Karpas-422 (cell line): Measurements from ENCODE around the gene OSBPL2. TPM values are rescaled to one million over a fixed set of nuclear protein-coding genes. Genes with fewer than 3 reads are reported as not detected.

Source experiments
- DNase-seq: peaks from one replicate; pipeline ENCODE4 v3.0.0-alpha.2; 2015
- H2AFZ ChIP-seq: fragments of 200-600 bp; sonication (generic); 2 replicates; pipeline ENCODE4 v1.6.1; 2014; ENCODE audit warnings: antibody characterized with exemption, low read length, mixed read lengths
- H3K27ac ChIP-seq: fragments of 200-600 bp; sonication (generic); 2 replicates; pipeline ENCODE4 v1.5.1; 2014; ENCODE audit warnings: mild to moderate bottlenecking, low read length, moderate library complexity
- H3K27me3 ChIP-seq: fragments of 200-600 bp; sonication (generic); 2 replicates; pipeline ENCODE4 v1.6.1; 2014; ENCODE audit warnings: low read length, mixed read lengths
- H3K36me3 ChIP-seq: fragments of 200-600 bp; sonication (generic); 2 replicates; pipeline ENCODE4 v1.6.1; 2014; ENCODE audit warnings: low read length, mixed read lengths; ENCODE audit not compliant: insufficient read depth
- H3K4me1 ChIP-seq: fragments of 200-600 bp; sonication (generic); 2 replicates; pipeline ENCODE4 v1.6.1; 2014; ENCODE audit warnings: mild to moderate bottlenecking, low read length, mixed read lengths
- H3K4me2 ChIP-seq: fragments of 200-600 bp; sonication (generic); 2 replicates; pipeline ENCODE4 v1.6.1; 2014; ENCODE audit warnings: low read length, low read depth, mild to moderate bottlenecking; ENCODE audit not compliant: poor library complexity, severe bottlenecking
- H3K4me3 ChIP-seq: fragments of 200-600 bp; sonication (generic); 2 replicates; pipeline ENCODE4 v1.5.1; 2014; ENCODE audit warnings: mild to moderate bottlenecking, antibody characterized with exemption, low read length, mixed read lengths
- H3K79me2 ChIP-seq: fragments of 200-600 bp; sonication (generic); 2 replicates; pipeline ENCODE4 v1.6.1; 2014; ENCODE audit warnings: mild to moderate bottlenecking, low read length, mixed read lengths
- H3K9ac ChIP-seq: fragments of 200-600 bp; sonication (generic); 2 replicates; pipeline ENCODE4 v1.6.0; 2014; ENCODE audit warnings: low read length
- H3K9me2 ChIP-seq: fragments of 200-600 bp; sonication (generic), shearing (Covaris generic); replicated peaks from 2 replicates; pipeline ENCODE4 v1.6.0; 2014; ENCODE audit warnings: mild to moderate bottlenecking, low read length, moderate library complexity; ENCODE audit not compliant: insufficient read depth
- H3K9me3 ChIP-seq: fragments of 300-700, 200-600 bp; sonication (generic); 2 replicates; pipeline ENCODE4 v1.6.1; 2014; ENCODE audit warnings: low read length, mixed read lengths
- H4K20me1 ChIP-seq: fragments of 200-600 bp; sonication (generic); 2 replicates; pipeline ENCODE4 v1.6.1; 2014; ENCODE audit warnings: mild to moderate bottlenecking, antibody characterized with exemption, low read length, low read depth; ENCODE audit not compliant: insufficient read depth
- total RNA-seq: library from RNA; depleted of rRNA; stranded (reverse); fragments of >200 nt; shearing (Covaris generic); gene quantifications from 2 replicates; pipeline ENCODE4 v1.2.3, GENCODE V29; 2014; ENCODE audit warnings: low replicate concordance

OSBPL2 gene
- total RNA-seq, 1 experiment from 2014 or later: 22.6 TPM

- DNase-seq: no peak
- H3K27me3 ChIP-seq: no peaks in the 10 kb centered on the region
- no peak overlapping the region for H3K27ac ChIP-seq
- H3K9me3 ChIP-seq: no peaks in the 10 kb centered on the region
- H3K9me2 ChIP-seq: no peaks in the 10 kb centered on the region
- H3K4me3 ChIP-seq: no peak overlapping the region
- H3K9ac ChIP-seq: no peak overlapping the region
- H3K79me2 ChIP-seq: no peaks in the 10 kb centered on the region
- no peaks in the 10 kb centered on the region for H3K36me3 ChIP-seq
- no peak overlapping the region for H2AFZ ChIP-seq
- H3K4me1 ChIP-seq: peaks cover 9% of the 10 kb centered on the region
- H4K20me1 ChIP-seq: peaks cover 14% of the 10 kb centered on the region; the same call in 1 of the 2 replicates
- no peak overlapping the region for H3K4me2 ChIP-seq
These were observed 27.8 kb upstream of the OSBPL2 start for GRCh38 chr20:62210496-62210855.

GRCh38 chr20:62211216-62211615 lies 27.1 kb upstream of the OSBPL2 start:
- no peaks in the 10 kb centered on the region for H3K9me2 ChIP-seq
- no peak overlapping the region for H2AFZ ChIP-seq
- no peak for DNase-seq
- H3K79me2 ChIP-seq: no peaks in the 10 kb centered on the region
- H4K20me1 ChIP-seq: peaks cover 18% of the 10 kb centered on the region; the same call in 1 of the 2 replicates
- no peak overlapping the region for H3K9ac ChIP-seq
- no peaks in the 10 kb centered on the region for H3K27me3 ChIP-seq
- no peak overlapping the region for H3K4me2 ChIP-seq
- peaks cover 9% of the 10 kb centered on the region for H3K4me1 ChIP-seq
- no peaks in the 10 kb centered on the region for H3K36me3 ChIP-seq
- H3K9me3 ChIP-seq: no peaks in the 10 kb centered on the region
- no peak overlapping the region for H3K4me3 ChIP-seq
- no peak overlapping the region for H3K27ac ChIP-seq

- no peaks in the 10 kb centered on the region for H3K36me3 ChIP-seq
These were observed 26.5 kb upstream of the OSBPL2 start for GRCh38 chr20:62211769-62212288.

GRCh38 chr20:62212299-62212698 lies 26.0 kb upstream of the OSBPL2 start:
- Histone ChIP-seq H3K9ac (no peak overlapping the region), H3K9me3 (no peaks in the 10 kb centered on the region), H3K9me2 (no peaks in the 10 kb centered on the region), H3K4me3 (no peak overlapping the region), H3K4me2 (no peak overlapping the region), H3K4me1 (peaks cover 18% of the 10 kb centered on the region), H3K79me2 (no peaks in the 10 kb centered on the region), H4K20me1 (peaks cover 25% of the 10 kb centered on the region; the same call in 1 of the 2 replicates), H3K27me3 (no peaks in the 10 kb centered on the region), H2AFZ (no peak overlapping the region), H3K27ac (no peak overlapping the region), H3K36me3 (no peaks in the 10 kb centered on the region)
- no peak for DNase-seq

More at GRCh38 chr20:62211769-62212288, 26.5 kb upstream of the OSBPL2 start:
- Histone ChIP-seq H3K4me1 (peaks cover 13% of the 10 kb centered on the region), H3K4me3 (no peak overlapping the region), H3K9ac (no peak overlapping the region), H3K9me3 (no peaks in the 10 kb centered on the region), H3K4me2 (no peak overlapping the region), H3K79me2 (no peaks in the 10 kb centered on the region), H4K20me1 (peaks cover 24% of the 10 kb centered on the region; the same call in 1 of the 2 replicates), H2AFZ (no peak overlapping the region), H3K9me2 (no peaks in the 10 kb centered on the region), H3K27ac (no peak overlapping the region), H3K27me3 (no peaks in the 10 kb centered on the region)
- DNase-seq: no peak

GRCh38 chr20:62214067-62214466 lies 24.3 kb upstream of the OSBPL2 start:
- Histone ChIP-seq H3K9me3 (no peaks in the 10 kb centered on the region), H3K36me3 (no peaks in the 10 kb centered on the region), H3K79me2 (no peaks in the 10 kb centered on the region), H3K9ac (no peak overlapping the region), H2AFZ (no peak overlapping the region), H3K27ac (no peak overlapping the region), H3K4me2 (no peak overlapping the region), H3K9me2 (no peaks in the 10 kb centered on the region), H3K4me1 (peaks cover 30% of the 10 kb centered on the region), H3K4me3 (no peak overlapping the region), H4K20me1 (peaks cover 41% of the 10 kb centered on the region), H3K27me3 (no peaks in the 10 kb centered on the region)
- peak; percentile 55 for DNase-seq

- Histone ChIP-seq H4K20me1 (peaks cover 38% of the 10 kb centered on the region), H2AFZ (no peak overlapping the region), H3K4me3 (no peak overlapping the region), H3K79me2 (no peaks in the 10 kb centered on the region), H3K4me2 (no peak overlapping the region), H3K9me2 (no peaks in the 10 kb centered on the region), H3K27ac (no peak overlapping the region), H3K9ac (no peak overlapping the region), H3K9me3 (no peaks in the 10 kb centered on the region), H3K36me3 (no peaks in the 10 kb centered on the region), H3K27me3 (no peaks in the 10 kb centered on the region), H3K4me1 (peaks cover 30% of the 10 kb centered on the region)
- no peak for DNase-seq
These were observed 23.0 kb upstream of the OSBPL2 start for GRCh38 chr20:62215020-62215990.

- Histone ChIP-seq H3K9ac (no peak overlapping the region), H4K20me1 (peaks cover 38% of the 10 kb centered on the region), H3K9me2 (no peaks in the 10 kb centered on the region), H3K27ac (no peak overlapping the region), H3K4me3 (no peak overlapping the region), H3K4me2 (no peak overlapping the region), H3K4me1 (peaks cover 30% of the 10 kb centered on the region), H3K36me3 (no peaks in the 10 kb centered on the region), H3K9me3 (no peaks in the 10 kb centered on the region), H3K79me2 (no peaks in the 10 kb centered on the region), H2AFZ (no peak overlapping the region), H3K27me3 (no peaks in the 10 kb centered on the region)
- no peak for DNase-seq
These were observed 22.2 kb upstream of the OSBPL2 start for GRCh38 chr20:62215991-62216635.
